ENCODE results near the gene VPS13C. TPM values are rescaled to one million over a fixed set of nuclear protein-coding genes. Genes with fewer than 3 reads are reported as not detected.

The VPS13C gene
- total RNA-seq, 1 experiment from 2014 or later: 20.9 TPM

DNA sequence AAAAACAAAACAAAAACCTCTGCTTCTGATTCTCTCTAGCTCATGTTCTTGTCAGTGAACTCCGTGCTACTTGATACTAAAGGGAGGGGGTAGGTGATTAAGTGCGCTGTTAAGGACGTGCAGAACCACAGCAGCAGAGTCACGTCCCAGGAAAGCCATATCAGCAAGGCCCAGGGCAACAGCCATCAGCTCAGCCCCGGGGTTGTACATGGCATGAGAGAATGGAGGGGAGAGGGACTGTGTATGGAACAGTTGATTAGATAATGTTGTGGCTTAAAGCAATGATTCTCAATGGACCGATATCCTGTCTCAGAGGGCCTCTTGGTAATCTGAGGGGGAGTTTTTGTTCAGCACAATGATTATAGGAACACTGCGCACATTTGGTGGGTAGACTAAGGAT is 34.1 kb upstream of the VPS13C start (continued):
- TF ChIP-seq, protein P1, sequence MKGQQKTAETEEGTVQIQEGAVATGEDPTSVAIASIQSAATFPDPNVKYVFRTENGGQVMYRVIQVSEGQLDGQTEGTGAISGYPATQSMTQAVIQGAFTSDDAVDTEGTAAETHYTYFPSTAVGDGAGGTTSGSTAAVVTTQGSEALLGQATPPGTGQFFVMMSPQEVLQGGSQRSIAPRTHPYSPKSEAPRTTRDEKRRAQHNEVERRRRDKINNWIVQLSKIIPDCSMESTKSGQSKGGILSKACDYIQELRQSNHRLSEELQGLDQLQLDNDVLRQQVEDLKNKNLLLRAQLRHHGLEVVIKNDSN (CRISPR knock-in tag; IDR thresholded peaks at IDR 0.05): no peak
- TF ChIP-seq ELF4 (CRISPR knock-in tag; IDR thresholded peaks at IDR 0.05; ENCODE audit: low read depth) (no peak), FOXP1 (CRISPR knock-in tag; IDR thresholded peaks at IDR 0.05; ENCODE audit: borderline replicate concordance) (no peak), OVOL2 (CRISPR knock-in tag; IDR thresholded peaks at IDR 0.05; ENCODE audit: borderline replicate concordance) (no peak), NR1H2 (CRISPR knock-in tag; IDR thresholded peaks at IDR 0.05) (no peak)
- TF ChIP-seq, protein P2, sequence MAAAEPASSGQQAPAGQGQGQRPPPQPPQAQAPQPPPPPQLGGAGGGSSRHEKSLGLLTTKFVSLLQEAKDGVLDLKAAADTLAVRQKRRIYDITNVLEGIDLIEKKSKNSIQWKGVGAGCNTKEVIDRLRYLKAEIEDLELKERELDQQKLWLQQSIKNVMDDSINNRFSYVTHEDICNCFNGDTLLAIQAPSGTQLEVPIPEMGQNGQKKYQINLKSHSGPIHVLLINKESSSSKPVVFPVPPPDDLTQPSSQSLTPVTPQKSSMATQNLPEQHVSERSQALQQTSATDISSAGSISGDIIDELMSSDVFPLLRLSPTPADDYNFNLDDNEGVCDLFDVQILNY (CRISPR knock-in tag; IDR thresholded peaks at IDR 0.05): no peak

- Mint-ChIP-seq H3K9me3 (no peaks in the 10 kb centered on the region), H3K27ac (no peak overlapping the region), H3K4me1 (no peaks in the 10 kb centered on the region), H3K36me3 (no peaks in the 10 kb centered on the region), H3K4me3 (no peak overlapping the region), H3K27me3 (ENCODE audit: low read depth) (no peaks in the 10 kb centered on the region)
- DNase-seq (ENCODE audit: low spot score) (no peak), ATAC-seq (no peak)
- ChIA-PET CTCF (no interaction called here), POLR2A (no interaction called here)
- TF ChIP-seq GTF2I (CRISPR knock-in tag; conservative IDR thresholded peaks at IDR 0.05) (no peak), MYBL2 (CRISPR knock-in tag; IDR thresholded peaks at IDR 0.05) (no peak), ZNF532 (CRISPR knock-in tag; IDR thresholded peaks at IDR 0.05; ENCODE audit: borderline replicate concordance) (no peak), ZNF396 (CRISPR knock-in tag; IDR thresholded peaks at IDR 0.05; ENCODE audit: borderline replicate concordance) (no peak), PRRX2 (CRISPR knock-in tag; IDR thresholded peaks at IDR 0.05) (no peak), ESRRA (CRISPR knock-in tag; IDR thresholded peaks at IDR 0.05; ENCODE audit: borderline replicate concordance) (no peak), NR2C2 (CRISPR knock-in tag; IDR thresholded peaks at IDR 0.05) (no peak), SMAD4 (CRISPR knock-in tag; IDR thresholded peaks at IDR 0.05) (no peak), ZNF281 (CRISPR knock-in tag; IDR thresholded peaks at IDR 0.05) (no peak), FOXJ3 (CRISPR knock-in tag; IDR thresholded peaks at IDR 0.05; ENCODE audit: borderline replicate concordance) (no peak), ZNF219 (CRISPR knock-in tag; IDR thresholded peaks at IDR 0.05; ENCODE audit: borderline replicate concordance) (no peak), ATF6 (CRISPR knock-in tag; IDR thresholded peaks at IDR 0.05) (no peak), RELA (CRISPR knock-in tag; IDR thresholded peaks at IDR 0.05; ENCODE audit: borderline replicate concordance) (no peak), SP1 (CRISPR knock-in tag; conservative IDR thresholded peaks at IDR 0.05) (no peak), JUN (CRISPR knock-in tag; IDR thresholded peaks at IDR 0.05) (no peak)
- TF ChIP-seq, protein P3, sequence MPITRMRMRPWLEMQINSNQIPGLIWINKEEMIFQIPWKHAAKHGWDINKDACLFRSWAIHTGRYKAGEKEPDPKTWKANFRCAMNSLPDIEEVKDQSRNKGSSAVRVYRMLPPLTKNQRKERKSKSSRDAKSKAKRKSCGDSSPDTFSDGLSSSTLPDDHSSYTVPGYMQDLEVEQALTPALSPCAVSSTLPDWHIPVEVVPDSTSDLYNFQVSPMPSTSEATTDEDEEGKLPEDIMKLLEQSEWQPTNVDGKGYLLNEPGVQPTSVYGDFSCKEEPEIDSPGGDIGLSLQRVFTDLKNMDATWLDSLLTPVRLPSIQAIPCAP (CRISPR knock-in tag; IDR thresholded peaks at IDR 0.05): no peak
- TF ChIP-seq, protein P4, sequence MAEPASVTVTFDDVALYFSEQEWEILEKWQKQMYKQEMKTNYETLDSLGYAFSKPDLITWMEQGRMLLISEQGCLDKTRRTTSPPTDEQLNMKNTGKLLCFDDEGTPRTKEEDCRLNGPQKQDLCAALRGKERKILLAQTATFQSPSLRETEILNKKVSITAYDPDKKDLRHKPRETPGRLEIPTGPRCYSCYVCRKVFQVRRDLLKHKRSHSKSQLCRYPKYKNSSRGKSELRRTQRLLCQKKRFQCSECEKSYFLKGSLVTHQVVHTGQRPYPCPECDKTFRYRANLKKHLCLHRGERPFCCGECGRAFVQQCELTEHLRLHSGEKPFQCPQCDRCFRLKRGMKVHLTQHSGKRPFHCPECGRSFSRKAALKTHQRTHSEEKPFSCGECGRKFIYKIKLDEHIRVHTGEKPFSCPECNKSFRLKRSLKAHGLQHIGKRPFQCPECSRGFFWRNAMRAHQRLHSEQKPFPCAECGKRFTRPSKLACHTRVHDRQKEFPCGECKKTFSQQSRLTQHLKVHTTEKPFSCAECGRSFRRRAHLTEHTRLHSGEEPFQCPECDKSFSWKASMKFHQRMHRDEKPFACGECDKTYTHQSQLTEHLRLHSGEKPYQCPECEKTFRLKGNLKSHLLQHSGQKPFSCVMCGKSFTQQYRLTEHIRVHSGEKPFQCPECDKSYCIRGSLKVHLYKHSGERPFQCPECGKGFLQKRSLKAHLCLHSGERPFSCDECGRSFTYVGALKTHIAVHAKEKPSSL (CRISPR knock-in tag; conservative IDR thresholded peaks at IDR 0.05): no peak
Measured at GRCh38 chr15:62093809-62094208, 33.6 kb upstream of the VPS13C start.

Data from WTC11 (cell line).